ENCODE results near the gene SLC6A19.

DNA sequence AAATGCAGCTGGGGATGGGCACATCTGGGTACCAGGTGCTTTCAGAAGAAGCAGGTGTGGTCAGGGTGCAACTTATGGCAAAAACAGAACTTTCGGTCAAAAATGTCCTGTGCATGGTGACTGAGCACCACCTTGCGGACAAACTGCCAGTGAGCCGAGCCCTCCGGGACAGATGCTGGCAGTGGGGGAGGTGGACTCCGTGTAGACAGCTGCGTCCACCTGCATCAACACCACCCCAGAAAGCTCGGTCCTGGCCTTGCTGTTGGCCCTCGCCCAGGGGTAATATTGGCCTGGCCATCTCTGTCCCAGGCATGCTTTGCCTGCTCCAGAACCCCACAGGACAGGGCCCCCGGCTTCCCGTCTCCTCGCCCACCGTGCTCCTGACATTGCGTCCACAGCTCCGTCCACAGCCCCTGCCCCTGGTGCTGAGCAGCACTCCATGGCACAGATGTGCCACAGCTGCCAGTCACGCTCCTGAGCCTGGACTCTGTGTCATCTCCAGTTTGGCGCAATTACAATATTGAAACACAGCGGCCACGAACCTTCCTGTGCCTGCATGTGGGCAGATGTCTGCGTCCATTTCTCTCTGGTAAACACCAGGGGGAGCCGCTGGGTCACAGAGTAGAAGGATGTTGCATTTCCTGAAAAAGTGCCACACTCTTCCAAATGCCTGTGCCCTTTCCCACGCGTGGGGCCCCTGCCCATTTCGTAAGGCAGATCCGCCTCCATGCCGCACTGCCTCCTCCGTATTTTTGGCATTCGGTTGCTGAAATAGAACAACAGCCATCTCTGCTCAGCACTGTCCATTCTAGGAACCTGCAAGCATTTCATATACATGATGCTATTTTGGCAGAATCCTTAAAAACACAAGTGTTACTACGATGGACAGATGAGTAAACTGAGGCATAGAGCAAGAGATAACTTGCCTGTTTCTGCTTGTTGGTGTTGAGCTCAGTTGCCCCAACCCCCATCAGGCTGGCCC is 33.4 kb upstream of the SLC6A19 start:
- TF ChIP-seq, protein P1, sequence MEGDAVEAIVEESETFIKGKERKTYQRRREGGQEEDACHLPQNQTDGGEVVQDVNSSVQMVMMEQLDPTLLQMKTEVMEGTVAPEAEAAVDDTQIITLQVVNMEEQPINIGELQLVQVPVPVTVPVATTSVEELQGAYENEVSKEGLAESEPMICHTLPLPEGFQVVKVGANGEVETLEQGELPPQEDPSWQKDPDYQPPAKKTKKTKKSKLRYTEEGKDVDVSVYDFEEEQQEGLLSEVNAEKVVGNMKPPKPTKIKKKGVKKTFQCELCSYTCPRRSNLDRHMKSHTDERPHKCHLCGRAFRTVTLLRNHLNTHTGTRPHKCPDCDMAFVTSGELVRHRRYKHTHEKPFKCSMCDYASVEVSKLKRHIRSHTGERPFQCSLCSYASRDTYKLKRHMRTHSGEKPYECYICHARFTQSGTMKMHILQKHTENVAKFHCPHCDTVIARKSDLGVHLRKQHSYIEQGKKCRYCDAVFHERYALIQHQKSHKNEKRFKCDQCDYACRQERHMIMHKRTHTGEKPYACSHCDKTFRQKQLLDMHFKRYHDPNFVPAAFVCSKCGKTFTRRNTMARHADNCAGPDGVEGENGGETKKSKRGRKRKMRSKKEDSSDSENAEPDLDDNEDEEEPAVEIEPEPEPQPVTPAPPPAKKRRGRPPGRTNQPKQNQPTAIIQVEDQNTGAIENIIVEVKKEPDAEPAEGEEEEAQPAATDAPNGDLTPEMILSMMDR (IDR thresholded peaks at IDR 0.05), result peak; percentile 35
- TF ChIP-seq, protein P2, sequence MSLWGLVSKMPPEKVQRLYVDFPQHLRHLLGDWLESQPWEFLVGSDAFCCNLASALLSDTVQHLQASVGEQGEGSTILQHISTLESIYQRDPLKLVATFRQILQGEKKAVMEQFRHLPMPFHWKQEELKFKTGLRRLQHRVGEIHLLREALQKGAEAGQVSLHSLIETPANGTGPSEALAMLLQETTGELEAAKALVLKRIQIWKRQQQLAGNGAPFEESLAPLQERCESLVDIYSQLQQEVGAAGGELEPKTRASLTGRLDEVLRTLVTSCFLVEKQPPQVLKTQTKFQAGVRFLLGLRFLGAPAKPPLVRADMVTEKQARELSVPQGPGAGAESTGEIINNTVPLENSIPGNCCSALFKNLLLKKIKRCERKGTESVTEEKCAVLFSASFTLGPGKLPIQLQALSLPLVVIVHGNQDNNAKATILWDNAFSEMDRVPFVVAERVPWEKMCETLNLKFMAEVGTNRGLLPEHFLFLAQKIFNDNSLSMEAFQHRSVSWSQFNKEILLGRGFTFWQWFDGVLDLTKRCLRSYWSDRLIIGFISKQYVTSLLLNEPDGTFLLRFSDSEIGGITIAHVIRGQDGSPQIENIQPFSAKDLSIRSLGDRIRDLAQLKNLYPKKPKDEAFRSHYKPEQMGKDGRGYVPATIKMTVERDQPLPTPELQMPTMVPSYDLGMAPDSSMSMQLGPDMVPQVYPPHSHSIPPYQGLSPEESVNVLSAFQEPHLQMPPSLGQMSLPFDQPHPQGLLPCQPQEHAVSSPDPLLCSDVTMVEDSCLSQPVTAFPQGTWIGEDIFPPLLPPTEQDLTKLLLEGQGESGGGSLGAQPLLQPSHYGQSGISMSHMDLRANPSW (CRISPR knock-in tag; conservative IDR thresholded peaks at IDR 0.05; ENCODE audit: low read depth), result no peak
- TF ChIP-seq, protein P3, sequence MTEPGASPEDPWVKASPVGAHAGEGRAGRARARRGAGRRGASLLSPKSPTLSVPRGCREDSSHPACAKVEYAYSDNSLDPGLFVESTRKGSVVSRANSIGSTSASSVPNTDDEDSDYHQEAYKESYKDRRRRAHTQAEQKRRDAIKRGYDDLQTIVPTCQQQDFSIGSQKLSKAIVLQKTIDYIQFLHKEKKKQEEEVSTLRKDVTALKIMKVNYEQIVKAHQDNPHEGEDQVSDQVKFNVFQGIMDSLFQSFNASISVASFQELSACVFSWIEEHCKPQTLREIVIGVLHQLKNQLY (CRISPR knock-in tag; IDR thresholded peaks at IDR 0.05), result no peak
- TF ChIP-seq HMGA2 (CRISPR knock-in tag; IDR thresholded peaks at IDR 0.05), result no peak
- no peak for TF ChIP-seq CREM (CRISPR knock-in tag; IDR thresholded peaks at IDR 0.05)
